Endothelial cell of umbilical vein (primary cell): ENCODE results near the gene SCLY. TPM values are rescaled to one million over a fixed set of nuclear protein-coding genes. Genes with fewer than 3 reads are reported as not detected.

Experiments
- BruUV-seq: library from RNA; stranded (reverse); fragments of 400-500 nt; replicated peaks from 2 replicates; lab custom pipeline; 2021; lab: Mats Ljungman, UMichigan
- CTCF ChIA-PET: fragments of 300-600, 350-600 bp; sonication (Branson Sonifier 250); formaldehyde crosslinking; loops from one replicate; lab custom pipeline; 2021; ENCODE audit warnings: antibody characterized with exemption, inconsistent platforms; lab: Charles Lee
- POLR2A ChIA-PET: fragments of 300-600, 350-600 bp; sonication (Branson Sonifier 250); formaldehyde crosslinking; loops from one replicate; lab custom pipeline; 2021; ENCODE audit warnings: antibody characterized with exemption, inconsistent platforms; lab: Charles Lee
- DNase-seq: peaks from one replicate; pipeline ENCODE4 v3.0.0-alpha.2; 2011; ENCODE audit warnings: low read depth, low spot score
- FAIRE-seq: peaks from 2 replicates; lab custom pipeline; 2011; peaks lifted over from hg19 to GRCh38; lab: Jason Lieb, UNC
- H2AFZ ChIP-seq: 2 replicates; pipeline ENCODE4 v1.6.0; 2012; ENCODE audit warnings: low read depth, low read length, control low read depth, inconsistent platforms
- H3K27ac ChIP-seq: 2 replicates; pipeline ENCODE4 v1.5.1; 2011; ENCODE audit warnings: low read depth, mild to moderate bottlenecking, control low read depth, low read length, moderate library complexity; ENCODE audit not compliant: insufficient read depth
- H3K27me3 ChIP-seq, 2 experiments: 2 replicates each; pipeline versions ENCODE4 v1.6.0 to v1.6.1; 2011; ENCODE audit warnings: low read length in 2 of 2, mixed read lengths in 1 of 2; ENCODE audit not compliant: control insufficient read depth in 2 of 2, insufficient read depth in 2 of 2
- H3K36me3 ChIP-seq, 2 experiments: 2 replicates in 1 of 2; 3 replicates in 1 of 2; pipeline ENCODE4 v1.5.1; 2011; ENCODE audit warnings: low read length in 2 of 2, mild to moderate bottlenecking in 1 of 2, moderate library complexity in 1 of 2; ENCODE audit not compliant: control insufficient read depth in 2 of 2, insufficient read depth in 2 of 2; ENCODE audit errors: extremely low read depth in 1 of 2
- H3K4me1 ChIP-seq: 3 replicates; pipeline ENCODE4 v1.5.1; 2011; ENCODE audit warnings: mild to moderate bottlenecking, low read length; ENCODE audit not compliant: control insufficient read depth, insufficient read depth; ENCODE audit errors: extremely low read depth
- H3K4me2 ChIP-seq: 2 replicates; pipeline ENCODE4 v1.6.1; 2011; ENCODE audit warnings: low read length, control low read depth, mixed read lengths; ENCODE audit not compliant: insufficient read depth
- H3K4me3 ChIP-seq, 3 experiments: fragments of 200-600 bp in 1 of 3; sonication (generic), shearing (Covaris generic) in 1 of 3; replicated peaks in 1 of 3; 2 replicates each; pipeline ENCODE4 v1.5.1; 2011 to 2016; ENCODE audit warnings: control low read depth in 3 of 3, low read length in 3 of 3, mild to moderate bottlenecking in 2 of 3, inconsistent platforms in 1 of 3, low read depth in 1 of 3, moderate library complexity in 1 of 3; ENCODE audit not compliant: insufficient read depth in 1 of 3
- H3K79me2 ChIP-seq: 2 replicates; pipeline ENCODE4 v1.6.0; 2012; ENCODE audit warnings: low read length, inconsistent platforms; ENCODE audit not compliant: control insufficient read depth, insufficient read depth
- H3K9ac ChIP-seq: replicated peaks from 2 replicates; pipeline ENCODE3; 2011; ENCODE audit warnings: low read length, control low read depth; ENCODE audit not compliant: insufficient read depth; ENCODE audit errors: extremely low read depth
- H3K9me1 ChIP-seq: replicated peaks from 3 replicates; pipeline ENCODE4 v1.6.0; 2011; ENCODE audit warnings: mild to moderate bottlenecking, low read length; ENCODE audit not compliant: control insufficient read depth, insufficient read depth; ENCODE audit errors: extremely low read depth
- H3K9me3 ChIP-seq: replicated peaks from 2 replicates; pipeline ENCODE4 v1.5.1; 2012; ENCODE audit warnings: low read length, inconsistent platforms; ENCODE audit not compliant: control insufficient read depth, insufficient read depth
- H4K20me1 ChIP-seq: replicated peaks from 2 replicates; pipeline ENCODE3; 2011; ENCODE audit warnings: mild to moderate bottlenecking, low read length; ENCODE audit not compliant: control insufficient read depth, insufficient read depth; ENCODE audit errors: extremely low read depth
- EZH2 ChIP-seq: IDR thresholded peaks from 2 replicates; pipeline ENCODE4 v1.6.1; 2012; ENCODE audit warnings: borderline replicate concordance, low read depth, mild to moderate bottlenecking, moderate library complexity, low read length, inconsistent platforms; ENCODE audit not compliant: severe bottlenecking
- FOS ChIP-seq: IDR thresholded peaks from 2 replicates; pipeline ENCODE4 v1.6.1; 2011; ENCODE audit warnings: mild to moderate bottlenecking, low read length, moderate library complexity, borderline replicate concordance; ENCODE audit not compliant: insufficient read depth
- GATA2 ChIP-seq: IDR thresholded peaks from 2 replicates; pipeline ENCODE4 v1.7.0; 2011; ENCODE audit warnings: low read depth, mild to moderate bottlenecking, moderate library complexity, mixed read lengths, low read length; ENCODE audit not compliant: insufficient read length, insufficient read depth
- JUN ChIP-seq: IDR thresholded peaks from 2 replicates; pipeline ENCODE4 v1.6.1; 2011; ENCODE audit warnings: borderline replicate concordance, low read depth; ENCODE audit not compliant: insufficient read length, insufficient read depth
- MYC ChIP-seq: IDR thresholded peaks from one replicate; pipeline ENCODE4 v1.6.1; 2011; ENCODE audit warnings: mild to moderate bottlenecking, low read depth, low read length
- POLR2A ChIP-seq: IDR thresholded peaks from 2 replicates; pipeline ENCODE4 v1.6.1; 2012; ENCODE audit warnings: low read depth, mild to moderate bottlenecking, control low read depth, low read length
- POLR2AphosphoS5 ChIP-seq: IDR thresholded peaks from 2 replicates; pipeline ENCODE4 v1.6.1; 2012; ENCODE audit warnings: low read depth, mild to moderate bottlenecking, control low read depth, low read length, moderate library complexity; ENCODE audit not compliant: insufficient read depth
- dilution Hi-C: fragments of 300-500 bp; cut with MboI; formaldehyde crosslinking; loops from one replicate; pipeline ENCODE4 v1.15.0; 2019; ENCODE audit warnings: low sequenced_read_pairs; ENCODE audit not compliant: extremely low pct_ligation_motif_present
- intact Hi-C: fragments of 100-400 bp; cut with micrococcal nuclease; formaldehyde crosslinking; loops from one replicate; pipeline ENCODE4 v1.10.0; 2022
- polyA plus RNA-seq, 4 experiments: library from polyadenylated mRNA; depleted of rRNA in 3 of 4; stranded (reverse) in 3 of 4; unstranded in 1 of 4; fragments of >200 nt; gene quantifications; 2 replicates each; pipeline versions ENCODE4 v1.2.1 to v1.2.3, GENCODE V29; 2011 to 2012; ENCODE audit warnings: missing spikeins in 1 of 4
- total RNA-seq: library from RNA; stranded (reverse); gene quantifications from 2 replicates; pipeline ENCODE4 v1.2.3, GENCODE V29; 2021
- TF ChIP-seq, protein P1 (sequence below), 2 donors: IDR thresholded peaks; 1 replicate in 1 of 2; 2 replicates in 1 of 2; pipeline ENCODE4 v1.5.1; 2011; ENCODE audit warnings: low read length in 2 of 2, mild to moderate bottlenecking in 2 of 2, moderate library complexity in 2 of 2, control low read depth in 1 of 2, inconsistent platforms in 1 of 2, low read depth in 1 of 2; ENCODE audit not compliant: insufficient read depth in 1 of 2; ENCODE audit errors: extremely low read depth in 1 of 2
- TF ChIP-seq, protein P2 (sequence below): IDR thresholded peaks from 2 replicates; pipeline ENCODE4 v1.6.1; 2011; ENCODE audit not compliant: insufficient read depth, insufficient read length

Gene SCLY
- total and polyA plus RNA-seq, 2 donors (not counting 3 experiments of a cell fraction or from before 2014, with no cell fraction given) = 22.6 to 32.7 TPM

DNA sequence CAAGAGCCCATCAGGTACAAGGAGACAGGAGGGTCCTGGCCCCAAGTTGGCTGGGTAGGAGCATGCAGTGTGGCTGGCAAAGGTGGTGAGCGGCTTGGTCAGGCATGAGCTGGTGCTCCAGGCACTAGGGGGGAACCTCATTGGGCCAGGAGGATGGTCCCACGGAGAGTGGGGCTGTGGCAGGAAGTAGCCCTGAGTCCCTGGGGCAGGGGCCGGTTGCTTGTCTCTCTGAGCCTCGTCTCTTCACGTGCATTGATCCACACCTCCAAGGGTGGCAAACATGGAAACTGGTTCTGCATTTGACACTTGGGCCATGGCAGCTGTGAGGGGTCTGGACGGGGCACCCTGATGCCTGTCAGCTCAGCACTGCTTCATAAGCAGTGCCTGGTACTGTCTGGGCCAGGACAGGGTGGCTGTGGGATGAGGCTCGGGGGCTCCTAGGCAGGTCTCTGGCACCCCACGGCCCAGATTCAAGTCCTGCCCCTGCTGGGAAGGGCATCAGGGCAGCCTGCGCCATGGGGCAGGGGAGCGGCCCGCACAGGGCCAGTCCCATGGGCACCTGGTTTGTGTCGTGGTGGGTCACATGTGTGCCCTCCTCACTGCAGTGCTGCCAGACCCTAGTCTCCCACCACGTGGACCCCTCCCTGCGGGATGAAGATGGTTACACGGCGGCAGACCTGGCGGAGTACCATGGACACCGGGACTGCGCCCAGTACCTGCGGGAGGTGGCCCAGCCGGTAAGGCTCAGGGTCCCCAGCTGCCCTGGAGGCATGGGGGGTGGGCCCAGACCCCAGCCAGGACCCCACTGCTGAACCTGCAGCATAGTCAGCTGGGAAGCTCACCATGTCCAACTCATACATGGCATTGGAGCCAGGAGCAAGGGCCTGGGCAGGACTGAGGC, 55.7 kb downstream of the SCLY start:
- no peak overlapping the region for H2AFZ ChIP-seq
- dilution Hi-C loops = no loop called here
- no TSS peak for BruUV-seq
- H3K4me2 ChIP-seq = no peak overlapping the region
- CTCF ChIA-PET = no interaction called here
- H3K4me3 ChIP-seq = no peak overlapping the region
- H3K27ac ChIP-seq = no peak overlapping the region
- no peaks in the 10 kb centered on the region for H4K20me1 ChIP-seq
- no peaks in the 10 kb centered on the region for H3K36me3 ChIP-seq
- no peak for DNase-seq
- H3K27me3 ChIP-seq = peaks cover 1 to 2% of the 10 kb centered on the region in 2 experiments
- TF ChIP-seq MYC (no peak), POLR2AphosphoS5 (no peak), FOS (no peak), GATA2 (no peak), JUN (no peak), EZH2 (no peak), POLR2A (no peak)
- TF ChIP-seq, protein P1, sequence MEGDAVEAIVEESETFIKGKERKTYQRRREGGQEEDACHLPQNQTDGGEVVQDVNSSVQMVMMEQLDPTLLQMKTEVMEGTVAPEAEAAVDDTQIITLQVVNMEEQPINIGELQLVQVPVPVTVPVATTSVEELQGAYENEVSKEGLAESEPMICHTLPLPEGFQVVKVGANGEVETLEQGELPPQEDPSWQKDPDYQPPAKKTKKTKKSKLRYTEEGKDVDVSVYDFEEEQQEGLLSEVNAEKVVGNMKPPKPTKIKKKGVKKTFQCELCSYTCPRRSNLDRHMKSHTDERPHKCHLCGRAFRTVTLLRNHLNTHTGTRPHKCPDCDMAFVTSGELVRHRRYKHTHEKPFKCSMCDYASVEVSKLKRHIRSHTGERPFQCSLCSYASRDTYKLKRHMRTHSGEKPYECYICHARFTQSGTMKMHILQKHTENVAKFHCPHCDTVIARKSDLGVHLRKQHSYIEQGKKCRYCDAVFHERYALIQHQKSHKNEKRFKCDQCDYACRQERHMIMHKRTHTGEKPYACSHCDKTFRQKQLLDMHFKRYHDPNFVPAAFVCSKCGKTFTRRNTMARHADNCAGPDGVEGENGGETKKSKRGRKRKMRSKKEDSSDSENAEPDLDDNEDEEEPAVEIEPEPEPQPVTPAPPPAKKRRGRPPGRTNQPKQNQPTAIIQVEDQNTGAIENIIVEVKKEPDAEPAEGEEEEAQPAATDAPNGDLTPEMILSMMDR (IDR thresholded peaks at IDR 0.05; ENCODE audit: extremely low read depth in 1 of 2, insufficient read depth in 1 of 2, low read depth in 1 of 2, low read length in 2 of 2) = no peak
- TF ChIP-seq, protein P2, sequence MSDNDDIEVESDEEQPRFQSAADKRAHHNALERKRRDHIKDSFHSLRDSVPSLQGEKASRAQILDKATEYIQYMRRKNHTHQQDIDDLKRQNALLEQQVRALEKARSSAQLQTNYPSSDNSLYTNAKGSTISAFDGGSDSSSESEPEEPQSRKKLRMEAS = no peak
- no peaks in the 10 kb centered on the region for H3K79me2 ChIP-seq
- no peaks in the 10 kb centered on the region for H3K4me1 ChIP-seq
- no peaks in the 10 kb centered on the region for H3K9me1 ChIP-seq
- FAIRE-seq = no peak
- no peak overlapping the region for H3K9ac ChIP-seq
- intact Hi-C loops = no loop called here
- peaks cover 2% of the 10 kb centered on the region for H3K9me3 ChIP-seq
- POLR2A ChIA-PET = no interaction called here
